Liver (tissue), 9 donors: ENCODE results near the gene TMEM231. TPM values are rescaled to one million over a fixed set of nuclear protein-coding genes. Genes with fewer than 3 reads are reported as not detected.

Source experiments
- DNase-seq: peaks from one replicate; pipeline ENCODE4 v3.0.0-alpha.2; 2017; ENCODE audit warnings: low spot score
- H3K27ac ChIP-seq, 2 donors: one replicate each; pipeline ENCODE4 v1.7.0; 2013; ENCODE audit warnings: inconsistent platforms in 2 of 2, low read length in 2 of 2, control low read depth in 1 of 2, low read depth in 1 of 2, mild to moderate bottlenecking in 1 of 2
- H3K27me3 ChIP-seq, 4 donors: one replicate each; pipeline versions ENCODE4 v1.6.1 to v1.7.0; 2013; ENCODE audit warnings: low read length in 3 of 4, inconsistent platforms in 1 of 4, mild to moderate bottlenecking in 1 of 4, moderate library complexity in 1 of 4; ENCODE audit not compliant: control insufficient read depth in 4 of 4, insufficient read depth in 4 of 4
- H3K36me3 ChIP-seq, 4 donors: one replicate each; pipeline versions ENCODE4 v1.6.1 to v1.7.0; 2013; ENCODE audit warnings: low read length in 3 of 4, mild to moderate bottlenecking in 3 of 4, low read depth in 1 of 4, moderate library complexity in 1 of 4; ENCODE audit not compliant: control insufficient read depth in 4 of 4, insufficient read depth in 3 of 4
- H3K4me1 ChIP-seq, 4 donors: one replicate each; pipeline versions ENCODE4 v1.6.1 to v1.7.0; 2013; ENCODE audit warnings: low read length in 3 of 4, mild to moderate bottlenecking in 3 of 4, moderate library complexity in 1 of 4; ENCODE audit not compliant: control insufficient read depth in 4 of 4, insufficient read depth in 4 of 4
- H3K4me3 ChIP-seq, 3 donors: one replicate each; pipeline versions ENCODE4 v1.6.1 to v1.7.0; 2013; ENCODE audit warnings: low read length in 3 of 3, control low read depth in 1 of 3, low read depth in 1 of 3, mild to moderate bottlenecking in 1 of 3
- H3K9ac ChIP-seq, 2 donors: one replicate each; pipeline ENCODE4 v1.7.0; 2013; ENCODE audit warnings: low read length in 2 of 2, mild to moderate bottlenecking in 2 of 2, moderate library complexity in 2 of 2, control low read depth in 1 of 2, low read depth in 1 of 2
- H3K9me3 ChIP-seq, 4 donors: one replicate each; pipeline versions ENCODE4 v1.6.1 to v1.7.0; 2013; ENCODE audit warnings: low read length in 3 of 4; ENCODE audit not compliant: control insufficient read depth in 4 of 4
- ATF3 ChIP-seq: IDR thresholded peaks from 2 replicates; pipeline ENCODE4 v1.6.1; 2016; ENCODE audit warnings: antibody characterized with exemption
- EGR1 ChIP-seq, 2 donors: IDR thresholded peaks; 2 replicates each; pipeline ENCODE4 v1.6.1; 2016 to 2018; ENCODE audit warnings: antibody characterized with exemption in 2 of 2, low read depth in 2 of 2
- FOXA1 ChIP-seq: IDR thresholded peaks from 2 replicates; pipeline ENCODE4 v1.6.1; 2016; ENCODE audit warnings: antibody characterized with exemption
- FOXA2 ChIP-seq: IDR thresholded peaks from 2 replicates; pipeline ENCODE4 v1.6.1; 2016; ENCODE audit warnings: antibody characterized with exemption
- GABPA ChIP-seq, 2 donors: IDR thresholded peaks in 1 of 2; conservative IDR thresholded peaks in 1 of 2; 2 replicates each; pipeline ENCODE4 v1.6.1; 2016; ENCODE audit warnings: antibody characterized with exemption in 2 of 2, mild to moderate bottlenecking in 1 of 2, moderate library complexity in 1 of 2
- HNF4A ChIP-seq, 2 donors: conservative IDR thresholded peaks; 2 replicates each; pipeline ENCODE4 v1.6.1; 2016; ENCODE audit warnings: antibody characterized with exemption in 2 of 2, mild to moderate bottlenecking in 2 of 2
- HNF4G ChIP-seq: IDR thresholded peaks from 2 replicates; pipeline ENCODE4 v1.6.1; 2016; ENCODE audit warnings: antibody characterized with exemption
- JUND ChIP-seq, 2 donors: IDR thresholded peaks; 2 replicates each; pipeline ENCODE4 v1.6.1; 2016; ENCODE audit warnings: antibody characterized with exemption in 2 of 2
- RAD21 ChIP-seq, 2 donors: IDR thresholded peaks; 2 replicates each; pipeline ENCODE4 v1.6.1; 2016; ENCODE audit warnings: antibody characterized with exemption in 2 of 2, mild to moderate bottlenecking in 2 of 2
- RXRA ChIP-seq, 2 donors: IDR thresholded peaks; 2 replicates each; pipeline ENCODE4 v1.6.1; 2017 to 2018; ENCODE audit warnings: antibody characterized with exemption in 2 of 2, mild to moderate bottlenecking in 1 of 2
- SP1 ChIP-seq: IDR thresholded peaks from 2 replicates; pipeline ENCODE4 v1.6.1; 2018; ENCODE audit warnings: antibody characterized with exemption, mild to moderate bottlenecking
- TAF1 ChIP-seq: conservative IDR thresholded peaks from 2 replicates; pipeline ENCODE4 v1.6.1; 2016; ENCODE audit warnings: antibody characterized with exemption, mild to moderate bottlenecking
- WGBS: extraction: QIAGEN DNeasy Blood & Tissue Kit; methylation state at CpG from one replicate; pipeline ENCODE4 v1.1.7; 2013; 5-methylcytosine and 5-hydroxymethylcytosine counted together
- polyA plus RNA-seq, 2 donors: library from polyadenylated mRNA; stranded (reverse) in 1 of 2; unstranded in 1 of 2; fragments of 200-250 nt in 1 of 2; fragments of >200 nt in 1 of 2; fragmentation: Nextera tagmentation in 1 of 2; extraction: Ambion mirVana in 1 of 2; gene quantifications; one replicate each; pipeline versions ENCODE4 v1.2.1 to v1.2.3, GENCODE V29; 2013 to 2015
- total RNA-seq, 2 donors: library from RNA; depleted of rRNA; stranded (reverse); fragments of >200 nt; gene quantifications; one replicate each; pipeline ENCODE4 v1.2.3, GENCODE V29; 2014
- TF ChIP-seq, protein P1 (sequence below): IDR thresholded peaks from 2 replicates; pipeline ENCODE4 v1.6.1; 2016; ENCODE audit warnings: antibody characterized with exemption
- TF ChIP-seq, protein P2 (sequence below): fragments of 150-350 bp; IDR thresholded peaks from 2 replicates; pipeline ENCODE4 v1.5.1; 2017; ENCODE audit warnings: improper control_type of control experiment, low read depth, low read length; ENCODE audit not compliant: missing input control
- TF ChIP-seq, protein P3 (sequence below): IDR thresholded peaks from 2 replicates; pipeline ENCODE4 v1.6.1; 2016; ENCODE audit warnings: antibody characterized with exemption
- donor health status: healthy.
- donor health status: healthy.
- donor health status: healthy.
- donor health status: healthy.
- donor health status: healthy.

The TMEM231 gene
- total and polyA plus RNA-seq, 4 donors = 0.60 to 2.1 (median 2.0) TPM

GRCh38 chr16:75578725-75579124 is 22.7 kb upstream of the TMEM231 start:
- Histone ChIP-seq H3K9me3 (no peaks in the 10 kb centered on the region), H3K36me3 (peaks cover 5 to 42% (median 35%) of the 10 kb centered on the region in 4 donors), H3K27me3 (no peaks in the 10 kb centered on the region), H3K9ac (no peak overlapping the region), H3K4me1 (peaks cover 0 to 3% (median 0%) of the 10 kb centered on the region in 4 donors), H3K4me3 (no peak overlapping the region), H3K27ac (no peak overlapping the region)
- TF ChIP-seq ATF3 (no peak), RAD21 (IDR thresholded peaks at IDR 0.05) (no peak)
- 95% methylated on average over 2 of the region's 2 CpGs for WGBS
- no peak for DNase-seq

DNA sequence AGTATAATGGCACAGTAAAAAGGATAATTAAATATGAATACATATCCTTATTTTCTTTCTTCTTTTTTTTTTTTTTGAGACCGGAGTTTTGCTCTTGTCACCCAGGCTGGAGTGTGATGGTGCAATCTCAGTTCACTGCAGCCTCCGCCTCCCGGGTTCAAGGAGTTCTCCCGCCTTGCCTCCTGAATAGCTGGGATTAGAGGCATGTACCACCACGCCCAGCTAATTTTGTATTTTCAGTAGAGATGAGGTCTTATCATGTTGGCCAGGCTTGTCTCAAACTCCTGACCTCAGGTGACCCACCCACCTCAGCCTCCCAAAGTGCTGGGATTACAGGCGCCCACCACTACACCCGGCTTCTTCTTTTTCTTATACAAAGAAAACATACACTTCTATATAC is 22.2 kb upstream of the TMEM231 start:
- WGBS = 96% methylated on average over 7 of the region's 7 CpGs
- Histone ChIP-seq H3K27me3 (no peaks in the 10 kb centered on the region), H3K27ac (no peak overlapping the region), H3K4me1 (peaks cover 0 to 3% (median 0%) of the 10 kb centered on the region in 4 donors), H3K9me3 (no peaks in the 10 kb centered on the region), H3K9ac (no peak overlapping the region), H3K36me3 (peaks cover 5 to 45% (median 39%) of the 10 kb centered on the region in 4 donors), H3K4me3 (no peak overlapping the region)
- no peak for DNase-seq
- TF ChIP-seq RXRA (IDR thresholded peaks at IDR 0.05) = no peak
- TF ChIP-seq TAF1 = no peak
- TF ChIP-seq RAD21 (IDR thresholded peaks at IDR 0.05) = no peak
- TF ChIP-seq, protein P1, sequence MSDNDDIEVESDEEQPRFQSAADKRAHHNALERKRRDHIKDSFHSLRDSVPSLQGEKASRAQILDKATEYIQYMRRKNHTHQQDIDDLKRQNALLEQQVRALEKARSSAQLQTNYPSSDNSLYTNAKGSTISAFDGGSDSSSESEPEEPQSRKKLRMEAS = no peak
- no peak for TF ChIP-seq ATF3
- no peak for TF ChIP-seq FOXA2
- TF ChIP-seq EGR1 (IDR thresholded peaks at IDR 0.05; ENCODE audit: low read depth in 2 of 2) = no peak
- TF ChIP-seq, protein P2, sequence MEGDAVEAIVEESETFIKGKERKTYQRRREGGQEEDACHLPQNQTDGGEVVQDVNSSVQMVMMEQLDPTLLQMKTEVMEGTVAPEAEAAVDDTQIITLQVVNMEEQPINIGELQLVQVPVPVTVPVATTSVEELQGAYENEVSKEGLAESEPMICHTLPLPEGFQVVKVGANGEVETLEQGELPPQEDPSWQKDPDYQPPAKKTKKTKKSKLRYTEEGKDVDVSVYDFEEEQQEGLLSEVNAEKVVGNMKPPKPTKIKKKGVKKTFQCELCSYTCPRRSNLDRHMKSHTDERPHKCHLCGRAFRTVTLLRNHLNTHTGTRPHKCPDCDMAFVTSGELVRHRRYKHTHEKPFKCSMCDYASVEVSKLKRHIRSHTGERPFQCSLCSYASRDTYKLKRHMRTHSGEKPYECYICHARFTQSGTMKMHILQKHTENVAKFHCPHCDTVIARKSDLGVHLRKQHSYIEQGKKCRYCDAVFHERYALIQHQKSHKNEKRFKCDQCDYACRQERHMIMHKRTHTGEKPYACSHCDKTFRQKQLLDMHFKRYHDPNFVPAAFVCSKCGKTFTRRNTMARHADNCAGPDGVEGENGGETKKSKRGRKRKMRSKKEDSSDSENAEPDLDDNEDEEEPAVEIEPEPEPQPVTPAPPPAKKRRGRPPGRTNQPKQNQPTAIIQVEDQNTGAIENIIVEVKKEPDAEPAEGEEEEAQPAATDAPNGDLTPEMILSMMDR = no peak
- TF ChIP-seq, protein P3, sequence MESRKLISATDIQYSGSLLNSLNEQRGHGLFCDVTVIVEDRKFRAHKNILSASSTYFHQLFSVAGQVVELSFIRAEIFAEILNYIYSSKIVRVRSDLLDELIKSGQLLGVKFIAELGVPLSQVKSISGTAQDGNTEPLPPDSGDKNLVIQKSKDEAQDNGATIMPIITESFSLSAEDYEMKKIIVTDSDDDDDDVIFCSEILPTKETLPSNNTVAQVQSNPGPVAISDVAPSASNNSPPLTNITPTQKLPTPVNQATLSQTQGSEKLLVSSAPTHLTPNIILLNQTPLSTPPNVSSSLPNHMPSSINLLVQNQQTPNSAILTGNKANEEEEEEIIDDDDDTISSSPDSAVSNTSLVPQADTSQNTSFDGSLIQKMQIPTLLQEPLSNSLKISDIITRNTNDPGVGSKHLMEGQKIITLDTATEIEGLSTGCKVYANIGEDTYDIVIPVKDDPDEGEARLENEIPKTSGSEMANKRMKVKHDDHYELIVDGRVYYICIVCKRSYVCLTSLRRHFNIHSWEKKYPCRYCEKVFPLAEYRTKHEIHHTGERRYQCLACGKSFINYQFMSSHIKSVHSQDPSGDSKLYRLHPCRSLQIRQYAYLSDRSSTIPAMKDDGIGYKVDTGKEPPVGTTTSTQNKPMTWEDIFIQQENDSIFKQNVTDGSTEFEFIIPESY = no peak
- TF ChIP-seq FOXA1 = no peak
- no peak for TF ChIP-seq GABPA (IDR thresholded peaks at IDR 0.05 in 1 of 2, conservative IDR thresholded peaks at IDR 0.05 in 1 of 2)
- TF ChIP-seq SP1 = no peak
- no peak for TF ChIP-seq HNF4A (conservative IDR thresholded peaks at IDR 0.05)
- no peak for TF ChIP-seq HNF4G
- no peak for TF ChIP-seq JUND (IDR thresholded peaks at IDR 0.05)
